ENCODE measurements around the gene ARID1B. TPM values are rescaled to one million over a fixed set of nuclear protein-coding genes. Genes with fewer than 3 reads are reported as not detected.

The ARID1B gene
- total and polyA plus RNA-seq, 2 of the 13 experiments (the other 11 are each of a cell fraction or from before 2014, with no cell fraction given), result 20.1 to 32.6 TPM

DNA sequence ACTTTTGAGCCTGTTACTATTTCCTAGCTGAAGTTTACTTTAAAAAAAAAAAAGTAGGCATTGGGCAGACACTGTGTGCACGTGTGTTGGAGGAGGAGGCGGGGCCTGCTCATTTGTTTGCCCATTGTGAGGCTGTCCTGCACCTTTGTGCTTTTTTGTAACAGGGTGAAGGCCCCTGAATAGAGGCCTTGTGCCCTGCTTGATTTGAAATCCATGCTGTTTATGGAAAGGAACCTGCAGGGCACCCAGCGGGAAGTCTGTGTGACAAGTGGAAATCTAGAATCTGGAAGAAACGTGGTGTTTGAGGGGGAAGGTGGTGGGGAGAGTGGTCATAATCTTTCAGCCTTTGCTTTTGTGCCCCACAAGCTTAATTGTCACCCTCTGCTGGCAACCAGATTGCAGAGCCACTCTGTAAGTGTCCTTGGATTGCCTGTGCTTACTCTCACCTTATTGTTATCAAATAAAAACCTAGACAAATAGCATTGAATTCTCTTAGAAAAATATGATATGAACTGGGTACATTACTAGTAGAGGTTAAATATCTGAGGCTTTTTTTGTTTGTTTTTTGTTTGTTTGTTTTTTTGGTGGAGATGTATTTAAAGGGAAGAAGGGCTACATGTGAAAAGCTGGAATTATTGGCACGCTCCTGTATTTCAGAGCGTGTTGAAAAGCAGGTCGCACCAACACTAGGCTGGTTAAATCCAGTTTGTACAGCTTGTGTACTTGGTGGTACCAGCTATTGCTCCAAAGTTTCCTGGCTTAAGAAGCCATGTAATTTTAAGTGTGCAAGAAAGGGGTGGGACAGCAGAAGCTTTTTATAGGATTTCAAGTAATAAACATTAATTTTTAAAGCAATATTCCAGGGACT lies 156.3 kb downstream of the ARID1B start (continued):
- TF ChIP-seq TBX3 (IDR thresholded peaks at IDR 0.05; ENCODE audit: borderline replicate concordance) (0 out of 2 replicates have a peak, but pooled peaks have one; percentile 14), SIN3A (IDR thresholded peaks at IDR 0.05; ENCODE audit: borderline replicate concordance, low read depth, low read length) (no peak), ZSCAN30 (CRISPR knock-in tag; IDR thresholded peaks at IDR 0.05) (no peak), RAD51 (IDR thresholded peaks at IDR 0.05; ENCODE audit: borderline replicate concordance) (no peak), IRF2 (CRISPR knock-in tag; IDR thresholded peaks at IDR 0.05) (peak; percentile 46; the same call in 1 of the 2 replicates), HOXA9 (CRISPR knock-in tag; IDR thresholded peaks at IDR 0.05; ENCODE audit: borderline replicate concordance) (no peak), ZNF775 (CRISPR knock-in tag; IDR thresholded peaks at IDR 0.05; ENCODE audit: borderline replicate concordance) (no peak), ZBTB7A (CRISPR knock-in tag; IDR thresholded peaks at IDR 0.05) (no peak), ZBTB21 (CRISPR knock-in tag; IDR thresholded peaks at IDR 0.05) (no peak), ZNF629 (CRISPR knock-in tag; conservative IDR thresholded peaks at IDR 0.05) (0 out of 2 replicates have a peak, but pooled peaks have one; percentile 33), XRCC5 (optimal IDR thresholded peaks at IDR 0.05; ENCODE audit: low read length) (peak; percentile 75), SOX5 (CRISPR knock-in tag; IDR thresholded peaks at IDR 0.05; ENCODE audit: borderline replicate concordance) (peak; percentile 99), RFX3 (CRISPR knock-in tag; IDR thresholded peaks at IDR 0.05) (no peak), ZKSCAN8 (CRISPR knock-in tag; IDR thresholded peaks at IDR 0.05; ENCODE audit: borderline replicate concordance) (peak; percentile 82; the same call in 1 of the 2 replicates), JUN (CRISPR knock-in tag; IDR thresholded peaks at IDR 0.05) (no peak), ZNF510 (CRISPR knock-in tag; IDR thresholded peaks at IDR 0.05; ENCODE audit: low read depth) (no peak), MEIS2 (CRISPR knock-in tag; IDR thresholded peaks at IDR 0.05) (no peak), SIX1 (CRISPR knock-in tag; IDR thresholded peaks at IDR 0.05; ENCODE audit: borderline replicate concordance) (peak; percentile 17; the same call in 1 of the 2 replicates), NAIF1 (CRISPR knock-in tag; IDR thresholded peaks at IDR 0.05; ENCODE audit: borderline replicate concordance) (no peak)
- TF ChIP-seq, protein P1, sequence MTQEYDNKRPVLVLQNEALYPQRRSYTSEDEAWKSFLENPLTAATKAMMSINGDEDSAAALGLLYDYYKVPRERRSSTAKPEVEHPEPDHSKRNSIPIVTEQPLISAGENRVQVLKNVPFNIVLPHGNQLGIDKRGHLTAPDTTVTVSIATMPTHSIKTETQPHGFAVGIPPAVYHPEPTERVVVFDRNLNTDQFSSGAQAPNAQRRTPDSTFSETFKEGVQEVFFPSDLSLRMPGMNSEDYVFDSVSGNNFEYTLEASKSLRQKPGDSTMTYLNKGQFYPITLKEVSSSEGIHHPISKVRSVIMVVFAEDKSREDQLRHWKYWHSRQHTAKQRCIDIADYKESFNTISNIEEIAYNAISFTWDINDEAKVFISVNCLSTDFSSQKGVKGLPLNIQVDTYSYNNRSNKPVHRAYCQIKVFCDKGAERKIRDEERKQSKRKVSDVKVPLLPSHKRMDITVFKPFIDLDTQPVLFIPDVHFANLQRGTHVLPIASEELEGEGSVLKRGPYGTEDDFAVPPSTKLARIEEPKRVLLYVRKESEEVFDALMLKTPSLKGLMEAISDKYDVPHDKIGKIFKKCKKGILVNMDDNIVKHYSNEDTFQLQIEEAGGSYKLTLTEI (CRISPR knock-in tag; conservative IDR thresholded peaks at IDR 0.05), result no peak
- TF ChIP-seq, protein P2, sequence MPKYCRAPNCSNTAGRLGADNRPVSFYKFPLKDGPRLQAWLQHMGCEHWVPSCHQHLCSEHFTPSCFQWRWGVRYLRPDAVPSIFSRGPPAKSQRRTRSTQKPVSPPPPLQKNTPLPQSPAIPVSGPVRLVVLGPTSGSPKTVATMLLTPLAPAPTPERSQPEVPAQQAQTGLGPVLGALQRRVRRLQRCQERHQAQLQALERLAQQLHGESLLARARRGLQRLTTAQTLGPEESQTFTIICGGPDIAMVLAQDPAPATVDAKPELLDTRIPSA (CRISPR knock-in tag; IDR thresholded peaks at IDR 0.05; ENCODE audit: borderline replicate concordance), result no peak
- TF ChIP-seq, protein P3, sequence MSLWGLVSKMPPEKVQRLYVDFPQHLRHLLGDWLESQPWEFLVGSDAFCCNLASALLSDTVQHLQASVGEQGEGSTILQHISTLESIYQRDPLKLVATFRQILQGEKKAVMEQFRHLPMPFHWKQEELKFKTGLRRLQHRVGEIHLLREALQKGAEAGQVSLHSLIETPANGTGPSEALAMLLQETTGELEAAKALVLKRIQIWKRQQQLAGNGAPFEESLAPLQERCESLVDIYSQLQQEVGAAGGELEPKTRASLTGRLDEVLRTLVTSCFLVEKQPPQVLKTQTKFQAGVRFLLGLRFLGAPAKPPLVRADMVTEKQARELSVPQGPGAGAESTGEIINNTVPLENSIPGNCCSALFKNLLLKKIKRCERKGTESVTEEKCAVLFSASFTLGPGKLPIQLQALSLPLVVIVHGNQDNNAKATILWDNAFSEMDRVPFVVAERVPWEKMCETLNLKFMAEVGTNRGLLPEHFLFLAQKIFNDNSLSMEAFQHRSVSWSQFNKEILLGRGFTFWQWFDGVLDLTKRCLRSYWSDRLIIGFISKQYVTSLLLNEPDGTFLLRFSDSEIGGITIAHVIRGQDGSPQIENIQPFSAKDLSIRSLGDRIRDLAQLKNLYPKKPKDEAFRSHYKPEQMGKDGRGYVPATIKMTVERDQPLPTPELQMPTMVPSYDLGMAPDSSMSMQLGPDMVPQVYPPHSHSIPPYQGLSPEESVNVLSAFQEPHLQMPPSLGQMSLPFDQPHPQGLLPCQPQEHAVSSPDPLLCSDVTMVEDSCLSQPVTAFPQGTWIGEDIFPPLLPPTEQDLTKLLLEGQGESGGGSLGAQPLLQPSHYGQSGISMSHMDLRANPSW (CRISPR knock-in tag; IDR thresholded peaks at IDR 0.05; ENCODE audit: borderline replicate concordance), result no peak
- TF ChIP-seq, protein P4, sequence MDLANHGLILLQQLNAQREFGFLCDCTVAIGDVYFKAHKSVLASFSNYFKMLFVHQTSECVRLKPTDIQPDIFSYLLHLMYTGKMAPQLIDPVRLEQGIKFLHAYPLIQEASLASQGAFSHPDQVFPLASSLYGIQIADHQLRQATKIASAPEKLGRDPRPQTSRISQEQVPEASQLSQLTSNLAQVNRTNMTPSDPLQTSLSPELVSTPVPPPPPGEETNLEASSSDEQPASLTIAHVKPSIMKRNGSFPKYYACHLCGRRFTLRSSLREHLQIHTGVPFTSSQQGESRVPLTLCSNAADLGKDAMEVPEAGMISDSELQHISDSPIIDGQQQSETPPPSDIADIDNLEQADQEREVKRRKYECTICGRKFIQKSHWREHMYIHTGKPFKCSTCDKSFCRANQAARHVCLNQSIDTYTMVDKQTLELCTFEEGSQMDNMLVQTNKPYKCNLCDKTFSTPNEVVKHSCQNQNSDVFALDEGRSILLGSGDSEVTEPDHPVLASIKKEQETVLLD (CRISPR knock-in tag; IDR thresholded peaks at IDR 0.05; ENCODE audit: low read depth), result no peak
